Suprapubic skin (tissue), 4 donors: ENCODE data around the gene SMAD5. TPM values are rescaled to one million over a fixed set of nuclear protein-coding genes. Genes with fewer than 3 reads are reported as not detected.

ENCODE experiments used
- DNase-seq, 2 donors: peaks; one replicate each; pipeline ENCODE4 v3.0.0-alpha.2; 2019; ENCODE audit warnings: low spot score in 2 of 2
- H3K27ac ChIP-seq: fragments of 200-600 bp; sonication (generic); one replicate; pipeline ENCODE4 v1.5.1; 2019
- H3K27me3 ChIP-seq: fragments of 200-600 bp; sonication (generic); one replicate; pipeline ENCODE4 v1.5.1; 2019
- H3K36me3 ChIP-seq: fragments of 200-600 bp; sonication (generic); one replicate; pipeline ENCODE4 v1.5.1; 2019
- H3K4me1 ChIP-seq: fragments of 200-600 bp; sonication (generic); one replicate; pipeline ENCODE4 v1.5.1; 2019
- H3K4me3 ChIP-seq: fragments of 200-600 bp; sonication (generic); one replicate; pipeline ENCODE4 v1.5.1; 2019; ENCODE audit warnings: mild to moderate bottlenecking
- H3K9me3 ChIP-seq: fragments of 200-600 bp; sonication (generic); one replicate; pipeline ENCODE4 v1.5.1; 2019
- EP300 ChIP-seq: sonication (generic); formaldehyde crosslinking; IDR thresholded peaks from one replicate; pipeline ENCODE4 v1.6.1; 2017; ENCODE audit warnings: antibody characterized with exemption
- POLR2A ChIP-seq, 2 donors: fragments of 450-650 bp; IDR thresholded peaks; one replicate each; pipeline ENCODE4 v1.6.1; 2017; ENCODE audit warnings: antibody characterized with exemption in 2 of 2, mild to moderate bottlenecking in 2 of 2, moderate library complexity in 2 of 2
- POLR2AphosphoS5 ChIP-seq, 3 donors: sonication (generic); formaldehyde crosslinking; IDR thresholded peaks; one replicate each; pipeline ENCODE4 v1.6.1; 2017; ENCODE audit warnings: antibody characterized with exemption in 3 of 3
- WGBS: methylation state at CpG from one replicate; pipeline ENCODE4 v1.1.5; 2018; 5-methylcytosine and 5-hydroxymethylcytosine counted together
- total RNA-seq, 4 donors: library from RNA; depleted of rRNA; stranded (reverse); fragments of >200 nt; gene quantifications; one replicate each; pipeline ENCODE4 v1.1.0, GENCODE V29; 2016
- TF ChIP-seq, protein P1 (sequence below), 2 donors: fragments of 200-600 bp in 1 of 2; fragments of 450-650 bp in 1 of 2; sonication (generic) in 1 of 2; IDR thresholded peaks; one replicate each; pipeline ENCODE4 v1.5.1; 2016 to 2019; ENCODE audit warnings: antibody characterized with exemption in 2 of 2, mild to moderate bottlenecking in 1 of 2, moderate library complexity in 1 of 2

The SMAD5 gene
- total RNA-seq, 4 donors from 2014 or later = 63.3 to 119 (median 74.9) TPM

GRCh38 chr5:136200761-136201160, 68.1 kb downstream of the SMAD5 start:
- no peak overlapping the region for H3K27ac ChIP-seq
- no peaks in the 10 kb centered on the region for H3K9me3 ChIP-seq
- 100% methylated on average over 2 of the region's 3 CpGs for WGBS
- H3K27me3 ChIP-seq = peaks cover 6% of the 10 kb centered on the region
- DNase-seq = no peak
- TF ChIP-seq POLR2A (IDR thresholded peaks at IDR 0.05) (no peak), EP300 (no peak), POLR2AphosphoS5 (IDR thresholded peaks at IDR 0.05) (no peak)
- TF ChIP-seq, protein P1, sequence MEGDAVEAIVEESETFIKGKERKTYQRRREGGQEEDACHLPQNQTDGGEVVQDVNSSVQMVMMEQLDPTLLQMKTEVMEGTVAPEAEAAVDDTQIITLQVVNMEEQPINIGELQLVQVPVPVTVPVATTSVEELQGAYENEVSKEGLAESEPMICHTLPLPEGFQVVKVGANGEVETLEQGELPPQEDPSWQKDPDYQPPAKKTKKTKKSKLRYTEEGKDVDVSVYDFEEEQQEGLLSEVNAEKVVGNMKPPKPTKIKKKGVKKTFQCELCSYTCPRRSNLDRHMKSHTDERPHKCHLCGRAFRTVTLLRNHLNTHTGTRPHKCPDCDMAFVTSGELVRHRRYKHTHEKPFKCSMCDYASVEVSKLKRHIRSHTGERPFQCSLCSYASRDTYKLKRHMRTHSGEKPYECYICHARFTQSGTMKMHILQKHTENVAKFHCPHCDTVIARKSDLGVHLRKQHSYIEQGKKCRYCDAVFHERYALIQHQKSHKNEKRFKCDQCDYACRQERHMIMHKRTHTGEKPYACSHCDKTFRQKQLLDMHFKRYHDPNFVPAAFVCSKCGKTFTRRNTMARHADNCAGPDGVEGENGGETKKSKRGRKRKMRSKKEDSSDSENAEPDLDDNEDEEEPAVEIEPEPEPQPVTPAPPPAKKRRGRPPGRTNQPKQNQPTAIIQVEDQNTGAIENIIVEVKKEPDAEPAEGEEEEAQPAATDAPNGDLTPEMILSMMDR (IDR thresholded peaks at IDR 0.05) = no peak
- no peak overlapping the region for H3K4me3 ChIP-seq
- H3K36me3 ChIP-seq = no peaks in the 10 kb centered on the region
- no peaks in the 10 kb centered on the region for H3K4me1 ChIP-seq

GRCh38 chr5:136201870-136202269, 69.2 kb downstream of the SMAD5 start:
- WGBS = 87% methylated on average over 4 of the region's 4 CpGs

DNA sequence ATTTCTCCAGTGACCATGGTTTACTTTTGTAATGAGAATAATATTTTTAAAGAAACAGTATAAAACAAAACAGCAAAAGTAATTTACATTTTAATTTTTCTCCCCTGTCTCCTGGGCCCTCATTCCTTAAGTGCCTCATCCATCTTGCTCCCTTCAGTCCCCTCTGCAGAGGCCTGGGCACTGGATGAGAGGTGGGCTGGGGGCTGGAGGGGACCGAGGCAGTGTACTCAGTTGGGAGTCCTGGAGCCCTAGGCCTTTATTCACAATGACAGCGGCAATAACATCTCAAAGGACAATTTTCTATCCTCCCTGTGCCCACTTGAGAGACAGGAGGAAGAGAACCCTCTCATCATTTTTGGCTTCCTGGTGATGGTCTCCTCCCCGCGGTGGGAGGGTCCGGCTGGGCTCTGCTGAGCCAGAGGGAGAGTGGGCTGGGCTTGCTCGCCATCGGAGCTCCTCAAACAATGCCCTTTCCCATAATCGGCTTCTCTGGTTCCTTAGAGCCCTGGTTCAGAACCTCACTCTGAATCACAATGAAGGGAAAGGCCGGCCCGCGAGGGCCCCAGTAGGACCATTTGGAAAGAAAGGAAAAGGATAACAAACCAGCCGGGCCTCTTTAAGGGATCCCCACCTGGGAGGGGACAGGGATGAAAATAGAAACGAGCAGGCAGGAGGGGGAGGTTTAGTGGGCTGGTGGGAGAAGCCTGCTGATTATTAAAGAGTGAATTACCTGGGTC, 70.0 kb downstream of the SMAD5 start:
- H3K36me3 ChIP-seq = no peaks in the 10 kb centered on the region
- no peak for DNase-seq
- H3K27ac ChIP-seq = no peak overlapping the region
- H3K9me3 ChIP-seq = no peaks in the 10 kb centered on the region
- H3K4me3 ChIP-seq = no peak overlapping the region
- 53% methylated on average over 13 of the region's 13 CpGs for WGBS
- no peaks in the 10 kb centered on the region for H3K4me1 ChIP-seq
- no peak for TF ChIP-seq POLR2A (IDR thresholded peaks at IDR 0.05)
- TF ChIP-seq, protein P1 (IDR thresholded peaks at IDR 0.05) = no peak
- no peak for TF ChIP-seq POLR2AphosphoS5 (IDR thresholded peaks at IDR 0.05)
- TF ChIP-seq EP300 = no peak
- peaks cover 6% of the 10 kb centered on the region for H3K27me3 ChIP-seq

More at GRCh38 chr5:136201870-136202269, 69.2 kb downstream of the SMAD5 start:
- TF ChIP-seq POLR2A (IDR thresholded peaks at IDR 0.05) (no peak), POLR2AphosphoS5 (IDR thresholded peaks at IDR 0.05) (no peak), EP300 (no peak)
- TF ChIP-seq, protein P1 (IDR thresholded peaks at IDR 0.05) = no peak
- H3K4me1 ChIP-seq = no peaks in the 10 kb centered on the region
- no peaks in the 10 kb centered on the region for H3K36me3 ChIP-seq
- no peak overlapping the region for H3K4me3 ChIP-seq
- no peak for DNase-seq
- H3K9me3 ChIP-seq = no peaks in the 10 kb centered on the region
- H3K27ac ChIP-seq = no peak overlapping the region
- H3K27me3 ChIP-seq = peaks cover 6% of the 10 kb centered on the region

DNA sequence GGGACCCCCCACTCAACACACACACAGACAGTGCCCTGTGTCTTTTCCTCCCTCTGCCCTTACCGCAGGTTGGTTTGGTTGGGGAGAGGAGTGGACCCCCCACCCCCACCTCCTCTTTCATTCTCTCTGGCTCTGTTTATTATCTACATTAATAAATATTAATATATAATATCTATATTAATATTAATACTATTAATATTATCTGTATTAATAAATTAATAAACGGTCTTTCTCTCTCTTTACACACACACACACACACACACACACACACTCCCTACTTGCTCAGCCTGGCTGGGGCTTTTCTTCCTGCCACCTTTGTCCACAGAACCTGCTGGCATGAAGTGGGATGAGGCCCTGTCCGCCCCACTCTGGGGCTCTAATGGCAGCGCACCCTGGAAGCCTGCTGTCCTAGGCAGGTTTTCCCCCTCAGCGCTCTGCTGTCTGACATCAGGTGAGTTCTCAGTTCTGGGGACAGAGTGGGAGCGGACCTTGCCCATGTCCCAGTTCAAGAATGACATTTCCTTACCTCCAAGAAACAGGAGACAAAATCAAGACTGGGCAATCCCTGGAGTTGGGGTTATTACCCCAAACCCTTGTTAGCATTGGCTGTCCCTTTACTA, 70.8 kb downstream of the SMAD5 start:
- Histone ChIP-seq H3K4me1 (no peaks in the 10 kb centered on the region), H3K9me3 (no peaks in the 10 kb centered on the region), H3K27me3 (peaks cover 6% of the 10 kb centered on the region), H3K36me3 (no peaks in the 10 kb centered on the region), H3K27ac (no peak overlapping the region), H3K4me3 (no peak overlapping the region)
- 92% methylated on average over 6 of the region's 6 CpGs for WGBS
- TF ChIP-seq, protein P1 (IDR thresholded peaks at IDR 0.05) = no peak
- TF ChIP-seq POLR2A (IDR thresholded peaks at IDR 0.05) = no peak
- TF ChIP-seq POLR2AphosphoS5 (IDR thresholded peaks at IDR 0.05) = no peak
- TF ChIP-seq EP300 = no peak
- no peak for DNase-seq

GRCh38 chr5:136205061-136205702, 72.5 kb downstream of the SMAD5 start:
- Histone ChIP-seq H3K9me3 (no peaks in the 10 kb centered on the region), H3K27ac (no peak overlapping the region), H3K36me3 (no peaks in the 10 kb centered on the region), H3K27me3 (peaks cover 7% of the 10 kb centered on the region), H3K4me3 (no peak overlapping the region), H3K4me1 (no peaks in the 10 kb centered on the region)
- no peak for DNase-seq
- 94% methylated on average over 8 of the region's 8 CpGs for WGBS
- TF ChIP-seq, protein P1 (IDR thresholded peaks at IDR 0.05) = no peak
- TF ChIP-seq POLR2A (IDR thresholded peaks at IDR 0.05) (no peak), POLR2AphosphoS5 (IDR thresholded peaks at IDR 0.05) (no peak), EP300 (no peak)
